Stimulated activated CD4-positive, alpha-beta T cell treated with anti-CD3 and anti-CD28 coated beads, Interleukin-2, amount 100 ng/mL, for 4 hours (primary cell): ENCODE data around the gene ITGA6.

ENCODE experiments used
- DNase-seq: peaks from one replicate; pipeline ENCODE4 v3.0.0-alpha.2; 2020; ENCODE audit warnings: low read depth

Gene ITGA6

DNA sequence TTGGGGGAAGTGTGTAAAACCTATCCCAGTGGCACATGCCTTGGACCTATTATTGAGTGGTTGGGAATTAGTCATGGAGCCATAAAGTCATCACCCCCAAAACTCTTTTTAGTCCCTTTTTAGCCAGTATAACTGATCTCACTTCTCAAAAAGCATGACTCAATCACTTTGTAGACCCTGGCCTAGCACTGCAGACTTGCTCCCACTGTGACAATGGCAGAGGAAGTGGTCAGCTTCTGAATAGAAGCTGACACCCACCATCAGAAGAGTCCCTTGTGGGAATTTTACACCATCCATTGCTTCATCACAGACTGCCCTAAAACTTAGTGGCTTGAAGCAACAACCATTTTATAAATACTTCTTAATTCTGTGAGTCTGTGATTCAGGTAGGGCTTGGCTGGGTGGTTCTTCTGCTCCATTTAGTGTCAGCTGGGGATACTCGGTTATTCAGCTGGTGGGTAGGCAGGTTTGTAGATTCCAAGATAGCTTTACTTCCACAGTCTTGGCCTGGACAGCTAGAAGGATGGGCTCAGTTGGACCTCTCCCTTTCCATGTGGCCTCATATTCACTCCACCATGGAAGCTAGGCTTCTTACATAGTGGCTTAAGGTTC lies 10.8 kb upstream of the ITGA6 start:
- DNase-seq, result no peak

DNA sequence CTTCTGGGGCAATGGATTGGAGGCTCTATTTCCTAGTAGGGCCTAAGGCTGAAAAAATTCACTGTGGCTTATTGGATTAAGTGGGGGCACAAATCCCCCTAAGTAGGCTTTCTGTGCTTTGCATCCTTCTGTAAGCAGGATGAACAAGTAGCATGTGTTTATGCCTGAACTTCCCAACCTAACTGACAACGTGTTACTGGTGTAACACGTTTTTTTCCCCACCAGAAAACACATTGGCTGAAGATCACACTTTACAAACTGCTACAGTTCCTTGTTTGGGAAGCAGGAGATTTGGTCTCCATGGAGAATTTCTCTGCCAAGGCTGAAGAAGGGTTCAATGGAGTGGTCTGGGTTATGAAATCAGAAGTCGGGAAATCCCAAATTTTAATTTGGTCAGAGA lies 7.2 kb upstream of the ITGA6 start:
- no peak for DNase-seq

DNA sequence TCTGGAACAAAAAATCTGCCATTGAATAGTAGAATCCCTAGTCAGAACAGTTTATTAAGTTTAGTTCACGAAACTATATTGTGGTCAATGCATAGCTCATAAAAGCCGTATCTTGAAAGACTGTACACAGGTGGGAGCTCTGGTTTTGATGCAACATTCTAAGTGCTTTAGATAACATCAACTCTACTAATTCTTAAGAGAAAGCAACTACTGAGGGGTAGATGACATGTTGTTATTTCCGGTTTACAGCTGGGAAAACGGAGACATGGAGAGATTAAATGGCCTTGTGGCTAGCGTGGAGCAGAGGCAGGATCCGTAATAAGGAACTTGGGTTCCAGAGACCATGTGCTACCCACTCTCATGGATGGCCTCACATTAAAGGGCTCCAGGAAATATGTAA lies 4.2 kb upstream of the ITGA6 start:
- no peak for DNase-seq

GRCh38 chr2:172425336-172425735 lies 2.0 kb upstream of the ITGA6 start:
- no peak for DNase-seq

DNA sequence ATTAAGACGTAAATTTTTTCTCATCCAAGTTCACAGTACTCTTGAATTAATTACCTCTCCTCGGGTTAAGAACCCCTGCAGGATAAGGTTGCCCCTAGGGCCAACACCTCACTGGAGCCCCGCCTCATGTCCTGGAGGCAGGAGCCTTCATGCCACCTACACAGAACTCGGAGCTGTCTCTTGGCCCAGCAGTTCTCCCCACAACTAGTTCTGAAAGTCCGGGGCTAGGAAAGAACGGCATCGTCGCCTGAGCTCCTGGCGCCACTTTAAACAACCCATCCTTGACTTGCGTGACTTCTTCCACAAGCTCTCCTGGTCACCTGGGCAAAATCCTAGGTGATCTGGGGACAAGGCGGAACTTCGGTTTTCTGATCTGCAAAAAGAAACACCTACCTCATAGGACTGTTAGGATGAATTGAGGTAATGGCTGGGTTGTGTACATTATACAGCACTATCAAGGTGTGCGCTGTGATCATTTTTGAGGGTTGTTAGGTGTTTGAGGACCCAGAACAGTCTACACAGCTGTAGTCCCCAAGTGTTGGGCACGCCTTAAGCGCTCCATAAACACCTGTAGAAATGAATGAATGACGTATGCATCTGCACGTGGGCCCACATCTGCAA lies 641 bp upstream of the ITGA6 start:
- no peak for DNase-seq

DNA sequence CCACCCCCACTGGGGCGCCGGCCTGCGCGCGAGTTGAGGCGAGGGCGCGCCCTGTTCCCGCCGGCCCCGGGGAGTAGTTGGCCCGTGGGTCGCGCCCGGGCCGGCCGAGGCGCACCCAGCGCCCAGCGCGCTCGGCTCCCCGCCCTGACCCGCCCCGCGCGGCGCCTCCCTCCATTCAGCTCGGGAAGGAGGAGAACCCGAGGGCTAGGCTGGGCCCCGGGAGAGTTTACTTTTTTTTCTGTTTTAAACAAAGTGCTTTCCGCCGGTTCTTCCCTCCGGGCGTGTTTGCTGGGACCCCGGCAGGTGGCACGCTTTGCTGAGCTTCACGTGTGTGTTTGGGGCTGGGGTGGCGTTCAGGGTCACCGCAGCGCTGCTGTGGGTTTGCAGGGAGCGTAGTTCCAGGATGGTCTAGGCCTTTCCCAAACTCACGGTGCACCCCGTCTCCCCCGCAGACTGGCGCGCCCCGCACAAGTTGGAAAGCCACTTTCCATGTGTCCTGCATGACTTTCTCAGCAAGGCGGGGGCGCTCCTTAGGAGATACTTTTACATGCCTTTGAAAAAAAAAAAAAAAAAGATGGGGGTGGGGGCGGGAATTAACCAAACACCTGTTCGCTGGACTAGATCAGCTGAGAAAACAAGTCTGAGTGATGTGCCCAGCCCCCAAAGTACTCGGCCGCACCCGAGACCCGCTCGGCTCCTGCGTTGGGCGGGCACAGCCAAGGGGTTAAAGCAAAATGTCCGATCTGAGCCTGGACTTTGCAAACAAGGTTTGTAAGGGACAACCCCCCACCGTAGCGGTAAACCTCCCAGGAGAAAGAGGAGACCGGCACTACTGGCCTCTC lies 825 bp downstream of the ITGA6 start:
- DNase-seq, result peak; percentile 63

- DNase-seq, result no peak
These were observed 1.4 kb downstream of the ITGA6 start for GRCh38 chr2:172428832-172429210.

DNA sequence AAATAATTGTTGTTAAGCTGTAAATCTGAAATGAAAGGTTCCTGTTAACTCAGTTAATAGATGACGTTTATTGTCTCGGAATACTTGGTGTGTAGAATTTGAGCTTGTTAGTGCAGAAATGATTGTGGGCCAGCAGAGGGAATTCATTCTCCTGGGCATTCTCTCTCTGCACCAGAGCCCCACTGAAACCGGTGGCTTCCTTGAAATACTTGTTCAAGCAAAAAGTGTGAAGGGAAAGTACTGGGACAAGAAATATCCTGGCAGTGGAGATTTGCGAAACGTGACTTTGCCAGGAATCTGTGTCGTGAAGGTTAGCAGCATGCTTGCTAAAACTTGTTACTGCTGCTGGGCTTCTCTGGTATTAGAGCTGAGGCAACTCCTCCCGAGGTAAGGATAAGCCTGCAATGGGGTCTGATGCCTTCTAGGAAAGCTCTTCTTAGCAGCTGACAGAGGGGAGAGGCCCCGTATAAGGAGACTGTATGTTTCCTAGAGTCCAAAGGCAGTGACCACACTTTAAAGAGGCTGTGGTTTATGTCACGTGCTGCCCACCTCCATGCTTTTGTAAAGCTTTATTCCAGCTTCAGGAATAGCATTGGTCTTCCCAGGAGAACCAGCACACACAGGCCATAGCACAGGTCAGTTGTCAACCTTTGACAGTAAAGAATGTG lies 2.0 kb downstream of the ITGA6 start:
- no peak for DNase-seq

GRCh38 chr2:172430027-172430426 lies 2.6 kb downstream of the ITGA6 start:
- DNase-seq, result no peak

DNA sequence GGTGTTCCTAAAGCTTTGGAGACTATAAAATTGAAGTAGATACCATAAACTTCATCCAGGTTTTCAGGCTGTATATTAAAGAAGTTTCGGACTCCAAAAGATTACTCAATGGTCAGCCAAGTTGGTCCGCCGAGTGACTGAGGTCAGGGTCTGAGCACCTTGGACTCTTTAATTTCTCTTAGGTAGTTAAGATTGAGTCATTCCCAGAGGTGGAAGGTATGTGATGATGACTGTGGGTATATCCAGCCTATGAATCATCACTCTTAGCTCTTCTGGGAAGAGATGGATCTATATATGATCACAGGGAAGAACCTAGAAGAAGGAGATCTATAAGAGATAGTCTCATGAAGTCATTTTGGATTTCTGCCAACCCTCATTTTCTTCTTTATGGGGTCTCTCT lies 3.3 kb downstream of the ITGA6 start:
- DNase-seq, result no peak

- DNase-seq, result no peak
These were observed 4.1 kb downstream of the ITGA6 start for GRCh38 chr2:172431463-172431862.

- no peak for DNase-seq
These were observed 4.6 kb downstream of the ITGA6 start for GRCh38 chr2:172431993-172432392.

- DNase-seq, result no peak
These were observed 5.8 kb downstream of the ITGA6 start for GRCh38 chr2:172433144-172433543.

DNA sequence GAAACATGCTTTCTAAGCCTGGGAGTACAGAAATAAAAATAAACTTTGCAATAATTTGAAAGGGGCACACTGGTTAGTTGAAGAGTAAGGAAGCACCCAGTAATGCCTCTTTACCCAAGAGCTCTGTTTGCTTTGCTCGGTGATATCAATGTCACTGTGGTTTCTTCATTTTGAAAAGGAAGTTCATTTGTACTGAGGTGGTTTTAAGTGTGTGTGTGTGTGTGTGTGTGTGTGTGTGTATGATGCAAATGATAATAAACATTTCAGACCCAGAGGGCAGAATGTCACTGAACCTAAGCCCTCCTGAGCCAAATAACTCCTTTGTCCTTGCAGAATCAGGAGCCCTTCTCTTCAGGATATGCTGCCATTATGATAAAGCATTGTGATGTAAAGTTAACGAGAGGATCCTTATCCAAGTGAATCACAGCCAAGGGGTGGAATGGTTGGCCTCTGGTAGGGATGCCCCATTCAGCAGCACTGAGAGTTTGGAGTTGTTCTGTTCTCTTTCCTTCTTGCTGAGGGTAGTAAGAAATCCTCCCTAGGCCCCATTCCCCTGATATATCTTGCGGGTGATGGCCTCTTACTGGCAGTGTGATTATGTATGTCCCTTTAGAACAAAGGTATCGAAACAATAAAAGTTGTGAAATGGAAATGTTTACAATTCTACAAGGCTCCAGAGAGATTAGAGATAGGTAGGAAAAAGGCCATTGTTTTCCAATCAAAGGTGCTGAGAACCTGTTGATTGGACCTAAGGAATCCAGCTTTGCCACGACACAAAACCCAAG lies 7.6 kb downstream of the ITGA6 start:
- DNase-seq, result no peak

- DNase-seq, result no peak
These were observed 8.2 kb downstream of the ITGA6 start for GRCh38 chr2:172435606-172435911.

DNA sequence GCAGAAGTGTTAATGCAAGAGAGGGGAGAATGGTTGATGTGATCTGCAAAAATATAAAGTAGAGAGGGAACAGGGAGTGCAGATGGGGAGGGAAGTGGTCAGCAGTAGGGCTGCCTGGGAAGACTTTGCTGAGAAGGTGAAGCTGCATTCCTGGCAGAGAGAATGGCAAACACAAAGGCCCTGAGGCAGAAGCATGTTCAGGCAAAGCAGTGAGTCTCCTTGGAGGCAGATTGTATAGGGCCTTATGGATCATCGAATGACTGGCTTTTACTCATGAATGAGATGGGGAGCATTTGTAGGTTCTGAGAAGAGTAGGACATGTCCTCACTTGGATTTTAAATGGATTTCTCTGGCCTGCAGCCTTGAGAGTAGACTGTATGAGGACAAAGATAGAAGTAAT lies 9.5 kb downstream of the ITGA6 start:
- DNase-seq, result no peak

GRCh38 chr2:172437419-172438341 lies 10.3 kb downstream of the ITGA6 start:
- DNase-seq, result peak; percentile 70

DNA sequence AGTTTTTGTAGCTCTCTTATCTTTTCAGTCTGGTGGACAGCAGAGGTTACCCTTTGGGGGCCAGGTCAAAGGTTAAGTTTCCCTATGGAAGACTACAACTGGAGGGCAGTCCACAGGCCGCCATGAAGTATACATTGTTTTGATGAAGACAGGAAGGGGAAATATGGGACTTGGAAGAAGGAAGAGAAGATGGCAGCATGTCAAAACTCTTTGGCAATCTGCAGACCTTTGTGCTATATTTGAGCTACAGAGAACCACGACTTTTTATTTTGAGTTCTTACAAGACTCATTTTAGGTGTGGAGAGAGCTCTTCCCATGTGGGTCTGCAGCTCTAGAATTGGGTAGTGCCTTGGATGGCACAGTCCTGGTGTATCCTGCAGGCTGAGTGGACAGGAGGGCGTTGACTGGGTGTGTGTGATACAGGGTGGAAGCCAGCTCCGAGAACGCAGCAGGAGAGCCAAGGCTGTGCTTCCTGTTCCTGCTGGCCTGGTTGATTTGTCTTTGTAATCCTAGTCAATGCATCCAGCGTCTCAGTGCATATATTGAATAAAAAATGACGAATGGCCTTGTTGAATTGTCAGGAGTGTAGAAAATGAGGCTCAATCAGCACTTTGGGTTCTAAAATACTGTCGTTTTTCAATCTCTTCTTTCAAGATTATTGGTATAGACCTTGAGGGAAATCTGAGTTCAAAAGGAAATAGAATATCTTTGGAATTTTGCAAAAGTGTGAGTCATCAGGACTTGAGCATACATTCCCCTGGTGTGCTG lies 11.5 kb downstream of the ITGA6 start:
- no peak for DNase-seq

DNA sequence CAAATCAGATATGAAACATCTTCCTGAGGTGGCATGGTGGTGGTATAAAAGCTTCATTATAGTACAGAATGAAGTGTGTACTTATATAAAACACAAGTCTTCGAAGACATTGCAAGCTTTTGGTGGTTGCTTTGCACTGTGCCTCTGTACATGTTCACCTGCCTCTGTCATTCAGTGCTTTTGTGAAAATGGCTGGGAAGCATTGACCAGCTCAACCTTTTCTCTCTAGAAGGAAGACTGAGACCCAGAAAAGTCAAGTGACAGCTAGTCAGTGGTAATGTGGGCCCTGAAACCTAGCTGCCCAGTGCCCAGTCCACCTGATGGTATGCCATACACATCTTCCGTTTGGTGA lies 12.1 kb downstream of the ITGA6 start:
- no peak for DNase-seq

GRCh38 chr2:172439911-172440310 lies 12.5 kb downstream of the ITGA6 start:
- no peak for DNase-seq
